Measurements from ENCODE around the gene CAPN12.
"Not testable (repeated sequence)": the region's sequence is repeated elsewhere in the genome, so short reads cannot be mapped to it uniquely, and the experiment has no call there.

- TF ChIP-seq, protein P1, sequence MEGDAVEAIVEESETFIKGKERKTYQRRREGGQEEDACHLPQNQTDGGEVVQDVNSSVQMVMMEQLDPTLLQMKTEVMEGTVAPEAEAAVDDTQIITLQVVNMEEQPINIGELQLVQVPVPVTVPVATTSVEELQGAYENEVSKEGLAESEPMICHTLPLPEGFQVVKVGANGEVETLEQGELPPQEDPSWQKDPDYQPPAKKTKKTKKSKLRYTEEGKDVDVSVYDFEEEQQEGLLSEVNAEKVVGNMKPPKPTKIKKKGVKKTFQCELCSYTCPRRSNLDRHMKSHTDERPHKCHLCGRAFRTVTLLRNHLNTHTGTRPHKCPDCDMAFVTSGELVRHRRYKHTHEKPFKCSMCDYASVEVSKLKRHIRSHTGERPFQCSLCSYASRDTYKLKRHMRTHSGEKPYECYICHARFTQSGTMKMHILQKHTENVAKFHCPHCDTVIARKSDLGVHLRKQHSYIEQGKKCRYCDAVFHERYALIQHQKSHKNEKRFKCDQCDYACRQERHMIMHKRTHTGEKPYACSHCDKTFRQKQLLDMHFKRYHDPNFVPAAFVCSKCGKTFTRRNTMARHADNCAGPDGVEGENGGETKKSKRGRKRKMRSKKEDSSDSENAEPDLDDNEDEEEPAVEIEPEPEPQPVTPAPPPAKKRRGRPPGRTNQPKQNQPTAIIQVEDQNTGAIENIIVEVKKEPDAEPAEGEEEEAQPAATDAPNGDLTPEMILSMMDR (IDR thresholded peaks at IDR 0.05), result not testable (repeated sequence)
- TF ChIP-seq POLR2AphosphoS5, EP300 (IDR thresholded peaks at IDR 0.05): not testable (repeated sequence)
Observed at GRCh38 chr19:38791451-38792064, 47.3 kb upstream of the CAPN12 start.

Measured in esophagus muscularis mucosa (tissue), 4 donors.